ENCODE results near the gene C1QTNF8.
A peak's percentile ranks its signal among the peaks of the same experiment; 100 is the strongest.

The C1QTNF8 gene

DNA sequence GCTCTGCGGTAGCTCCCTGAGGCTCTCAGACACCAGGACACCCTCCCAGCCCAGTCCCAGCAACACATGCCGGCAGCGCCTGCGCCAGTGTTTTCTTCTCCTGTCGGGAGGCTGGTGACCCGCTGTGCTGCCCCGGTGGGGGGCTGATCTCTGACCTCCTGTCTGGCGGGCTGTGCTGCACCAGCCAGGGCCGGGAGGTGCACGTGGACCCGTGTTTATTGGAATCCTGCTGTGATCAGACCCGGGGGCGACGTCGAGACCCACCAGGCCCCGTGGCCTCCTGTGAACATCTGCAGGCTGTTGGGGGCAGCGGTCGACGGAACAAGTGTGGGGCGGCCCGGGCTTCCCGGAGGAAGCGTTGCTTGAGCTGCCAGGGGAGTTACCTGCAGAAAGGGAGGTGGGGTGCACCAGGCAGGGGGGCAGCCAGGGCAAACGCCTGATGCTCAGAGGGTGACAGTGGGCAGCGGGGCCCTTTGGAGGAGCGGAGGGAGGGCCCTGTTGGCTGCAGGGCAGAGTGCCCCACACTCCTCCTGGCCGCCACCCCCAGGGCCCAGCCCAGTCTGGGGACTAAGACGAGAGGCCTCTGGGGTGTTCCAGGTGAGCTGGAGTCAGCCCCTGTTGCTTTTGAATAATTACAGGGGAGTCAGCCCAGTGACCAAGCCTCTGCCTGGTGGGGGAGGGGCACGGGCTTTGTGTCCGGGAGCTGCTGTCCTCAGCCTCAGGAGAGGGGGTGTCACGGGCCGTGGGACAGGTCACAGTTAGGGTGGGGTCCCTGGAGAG, 25.8 kb downstream of the C1QTNF8 start:
- Mint-ChIP-seq H3K4me1 (no peaks in the 10 kb centered on the region), H3K4me3 (no peak overlapping the region), H3K27me3 (peaks cover 7% of the 10 kb centered on the region), H3K9me3 (no peaks in the 10 kb centered on the region), H3K36me3 (no peaks in the 10 kb centered on the region), H3K27ac (no peak overlapping the region)

DNA sequence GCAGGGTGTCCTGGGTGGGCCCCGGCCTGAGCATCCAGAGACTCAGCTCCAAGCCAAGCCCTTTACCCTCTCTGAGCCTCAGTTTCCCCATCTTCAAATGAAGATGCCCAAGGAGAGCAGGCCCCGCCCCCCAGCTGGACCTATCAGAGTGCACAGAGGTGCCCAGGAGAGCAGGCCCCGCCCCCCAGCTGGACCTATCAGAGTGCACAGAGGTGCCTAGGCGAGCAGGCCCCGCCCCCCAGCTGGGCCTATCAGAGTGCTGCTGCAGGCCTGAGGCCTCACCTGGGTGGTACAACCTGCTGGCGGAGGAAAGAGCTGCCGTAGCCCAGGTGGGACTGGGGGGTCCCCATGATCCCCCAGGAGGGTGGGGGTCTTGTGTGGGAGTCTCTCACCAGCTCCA, 26.9 kb downstream of the C1QTNF8 start:
- H3K9me3 Mint-ChIP-seq, result no peaks in the 10 kb centered on the region
- no peak overlapping the region for H3K27ac Mint-ChIP-seq
- H3K36me3 Mint-ChIP-seq, result no peaks in the 10 kb centered on the region
- no peaks in the 10 kb centered on the region for H3K4me1 Mint-ChIP-seq
- H3K4me3 Mint-ChIP-seq, result no peak overlapping the region
- peaks cover 12% of the 10 kb centered on the region for H3K27me3 Mint-ChIP-seq

DNA sequence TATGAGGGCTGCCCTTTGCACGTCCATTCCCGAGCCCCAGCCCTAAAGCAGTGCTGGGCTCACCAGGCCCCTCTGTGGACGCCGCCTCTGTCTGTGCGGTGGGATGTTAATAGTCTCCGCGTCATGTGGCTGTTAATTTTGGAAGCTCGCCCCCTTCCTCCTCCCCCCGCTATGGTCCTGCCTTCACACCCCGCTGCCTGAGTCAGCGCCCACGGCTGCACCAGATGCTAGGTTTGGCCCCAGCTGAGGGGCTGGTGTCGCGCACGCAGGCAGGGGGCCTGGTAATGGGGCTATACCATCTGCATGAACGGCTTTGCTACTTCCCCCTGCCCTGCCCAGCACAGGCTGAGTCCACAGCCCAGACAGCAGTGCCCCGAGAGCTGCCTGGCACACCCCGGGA, 27.6 kb downstream of the C1QTNF8 start:
- no peaks in the 10 kb centered on the region for H3K4me1 Mint-ChIP-seq
- H3K9me3 Mint-ChIP-seq, result no peaks in the 10 kb centered on the region
- H3K4me3 Mint-ChIP-seq, result no peak overlapping the region
- no peak overlapping the region for H3K27ac Mint-ChIP-seq
- H3K36me3 Mint-ChIP-seq, result no peaks in the 10 kb centered on the region
- peaks cover 14% of the 10 kb centered on the region for H3K27me3 Mint-ChIP-seq

DNA sequence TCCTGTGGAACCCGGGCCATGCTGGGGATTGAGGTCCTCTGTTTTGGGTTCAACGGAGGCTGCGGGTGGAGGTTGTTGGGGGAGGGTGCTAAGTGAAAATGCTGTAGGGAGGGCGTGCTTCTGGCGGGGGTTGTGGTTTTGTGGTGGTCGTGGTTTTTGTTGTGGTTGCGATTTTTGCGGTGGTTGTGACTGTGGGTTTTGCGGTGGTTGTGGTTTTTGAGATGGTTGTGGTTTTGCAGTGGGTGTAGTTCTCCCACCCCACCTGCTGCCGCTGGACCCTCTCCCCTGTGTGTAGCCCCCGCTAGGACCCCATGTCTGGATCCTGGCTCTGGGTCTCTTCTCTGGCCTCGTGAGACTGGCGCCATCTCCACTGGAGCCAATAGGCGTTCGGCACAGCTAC, 28.4 kb downstream of the C1QTNF8 start:
- Mint-ChIP-seq H3K9me3 (no peaks in the 10 kb centered on the region), H3K36me3 (no peaks in the 10 kb centered on the region), H3K4me1 (no peaks in the 10 kb centered on the region), H3K27ac (peak overlapping the region; percentile 89), H3K27me3 (peaks cover 14% of the 10 kb centered on the region), H3K4me3 (no peak overlapping the region)

DNA sequence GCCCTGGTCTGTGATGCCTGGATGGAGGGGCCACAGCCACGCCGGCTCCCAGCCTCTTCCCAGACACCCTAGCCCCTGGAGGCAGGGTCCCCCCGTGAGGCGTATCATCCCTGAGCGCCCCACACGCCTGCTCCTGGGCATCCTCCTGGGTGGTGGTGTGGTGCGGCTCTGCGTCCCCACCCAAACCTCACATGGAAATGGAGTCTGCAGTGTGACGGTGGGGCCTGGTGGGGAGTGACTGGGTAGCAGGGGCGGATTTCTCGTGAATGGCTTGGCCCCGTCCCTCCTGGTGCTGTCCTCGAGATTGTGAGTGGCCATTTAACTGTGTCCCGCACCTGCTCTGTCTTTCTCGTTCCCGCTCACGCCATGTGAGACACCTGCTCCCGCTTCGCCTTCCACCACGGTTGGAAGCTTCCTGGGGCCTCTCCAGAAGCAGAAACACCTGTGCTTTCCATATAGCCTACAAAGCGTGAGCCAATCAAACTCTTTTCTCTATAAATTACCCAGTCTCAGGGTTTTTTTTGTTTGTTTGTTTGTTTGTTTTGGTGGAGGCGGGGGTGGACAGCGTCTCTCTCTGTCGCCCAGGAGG, 29.4 kb downstream of the C1QTNF8 start:
- H3K27me3 Mint-ChIP-seq, result peaks cover 12% of the 10 kb centered on the region
- no peaks in the 10 kb centered on the region for H3K36me3 Mint-ChIP-seq
- H3K27ac Mint-ChIP-seq, result no peak overlapping the region
- no peak overlapping the region for H3K4me3 Mint-ChIP-seq
- H3K4me1 Mint-ChIP-seq, result no peaks in the 10 kb centered on the region
- H3K9me3 Mint-ChIP-seq, result no peaks in the 10 kb centered on the region

DNA sequence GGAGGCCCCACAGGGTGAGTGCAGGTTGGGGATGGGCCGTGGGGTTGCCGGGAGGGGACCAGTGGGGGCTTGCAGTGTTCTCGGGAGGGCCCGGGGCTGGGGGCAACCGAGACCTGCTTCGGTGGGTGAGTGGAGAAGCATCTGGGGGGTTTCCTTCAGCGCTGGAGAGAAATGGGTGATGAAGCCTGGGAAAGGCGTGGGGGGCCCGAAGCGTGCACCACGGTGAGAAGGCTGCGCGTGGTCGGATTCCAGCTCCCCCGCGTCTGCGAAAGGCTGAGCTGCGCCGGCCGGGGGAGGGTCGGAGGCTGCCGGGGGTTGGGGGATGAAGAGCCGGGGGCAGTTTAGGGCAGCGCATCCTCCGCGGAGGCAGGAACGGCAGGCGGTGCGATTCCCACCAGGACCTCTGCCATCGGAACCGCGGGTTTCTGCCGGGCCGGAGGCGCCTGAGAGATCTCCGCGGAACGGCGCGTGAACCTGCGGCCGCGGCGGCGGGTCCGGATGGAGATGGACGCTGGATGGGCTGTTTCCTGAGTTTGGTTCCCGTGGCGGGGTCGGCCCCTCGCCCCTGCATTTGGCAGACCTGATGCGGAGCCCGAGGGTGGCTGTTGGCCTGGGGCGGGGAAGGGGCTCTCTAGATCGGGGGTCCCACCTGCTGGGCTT, 30.4 kb downstream of the C1QTNF8 start:
- H3K27me3 Mint-ChIP-seq, result peaks cover 11% of the 10 kb centered on the region

DNA sequence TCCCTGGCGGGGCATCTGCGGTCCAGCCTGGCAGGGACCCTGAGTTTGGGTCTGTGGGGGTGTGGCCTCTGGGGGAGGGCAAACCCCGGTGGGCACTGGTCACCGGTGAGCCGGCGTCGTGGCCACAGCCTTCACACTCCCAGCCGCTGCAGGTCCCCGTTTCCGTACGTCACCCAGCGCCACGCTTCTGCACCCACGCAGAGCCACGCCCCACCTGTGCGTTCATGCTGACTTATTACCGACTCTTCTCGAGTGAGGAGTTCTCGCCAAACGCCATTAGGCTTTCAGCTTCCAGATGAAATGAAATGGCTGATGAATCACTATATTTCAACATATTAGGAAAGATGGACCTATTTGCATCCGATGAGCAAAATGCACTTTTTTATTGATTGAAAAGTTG, 32.3 kb downstream of the C1QTNF8 start:
- no peaks in the 10 kb centered on the region for H3K4me1 Mint-ChIP-seq
- no peak overlapping the region for H3K27ac Mint-ChIP-seq
- H3K27me3 Mint-ChIP-seq, result peaks cover 13% of the 10 kb centered on the region
- no peaks in the 10 kb centered on the region for H3K9me3 Mint-ChIP-seq
- peaks cover 3% of the 10 kb centered on the region for H3K36me3 Mint-ChIP-seq
- no peak overlapping the region for H3K4me3 Mint-ChIP-seq

More for the DNA sequence above, 30.4 kb downstream of the C1QTNF8 start:
- no peaks in the 10 kb centered on the region for H3K4me1 Mint-ChIP-seq
- H3K9me3 Mint-ChIP-seq, result no peaks in the 10 kb centered on the region
- no peak overlapping the region for H3K27ac Mint-ChIP-seq
- H3K36me3 Mint-ChIP-seq, result no peaks in the 10 kb centered on the region
- H3K4me3 Mint-ChIP-seq, result no peak overlapping the region

DNA sequence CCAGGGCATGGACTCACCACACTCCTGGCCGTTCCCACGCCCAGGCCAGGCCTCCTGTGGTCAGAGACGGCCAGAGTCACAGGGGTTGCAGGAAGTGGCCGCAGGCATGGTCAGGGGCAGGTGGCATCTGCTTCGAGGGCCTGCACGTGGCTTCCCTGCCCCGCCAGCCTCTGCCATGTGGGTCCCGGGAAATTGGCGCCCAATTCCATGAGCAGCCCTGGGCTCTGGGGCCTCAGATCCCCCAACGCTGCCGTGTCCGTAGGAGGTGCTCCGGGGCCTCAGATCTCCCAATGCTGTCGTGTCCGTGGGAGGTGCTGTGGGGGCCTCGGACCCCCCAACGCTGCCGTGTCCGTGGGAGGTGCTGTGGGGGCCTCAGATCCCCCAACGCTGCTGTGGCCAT, 33.1 kb downstream of the C1QTNF8 start:
- H3K4me3 Mint-ChIP-seq, result no peak overlapping the region
- peaks cover 3% of the 10 kb centered on the region for H3K36me3 Mint-ChIP-seq
- H3K4me1 Mint-ChIP-seq, result no peaks in the 10 kb centered on the region
- H3K9me3 Mint-ChIP-seq, result no peaks in the 10 kb centered on the region
- peaks cover 13% of the 10 kb centered on the region for H3K27me3 Mint-ChIP-seq
- no peak overlapping the region for H3K27ac Mint-ChIP-seq

DNA sequence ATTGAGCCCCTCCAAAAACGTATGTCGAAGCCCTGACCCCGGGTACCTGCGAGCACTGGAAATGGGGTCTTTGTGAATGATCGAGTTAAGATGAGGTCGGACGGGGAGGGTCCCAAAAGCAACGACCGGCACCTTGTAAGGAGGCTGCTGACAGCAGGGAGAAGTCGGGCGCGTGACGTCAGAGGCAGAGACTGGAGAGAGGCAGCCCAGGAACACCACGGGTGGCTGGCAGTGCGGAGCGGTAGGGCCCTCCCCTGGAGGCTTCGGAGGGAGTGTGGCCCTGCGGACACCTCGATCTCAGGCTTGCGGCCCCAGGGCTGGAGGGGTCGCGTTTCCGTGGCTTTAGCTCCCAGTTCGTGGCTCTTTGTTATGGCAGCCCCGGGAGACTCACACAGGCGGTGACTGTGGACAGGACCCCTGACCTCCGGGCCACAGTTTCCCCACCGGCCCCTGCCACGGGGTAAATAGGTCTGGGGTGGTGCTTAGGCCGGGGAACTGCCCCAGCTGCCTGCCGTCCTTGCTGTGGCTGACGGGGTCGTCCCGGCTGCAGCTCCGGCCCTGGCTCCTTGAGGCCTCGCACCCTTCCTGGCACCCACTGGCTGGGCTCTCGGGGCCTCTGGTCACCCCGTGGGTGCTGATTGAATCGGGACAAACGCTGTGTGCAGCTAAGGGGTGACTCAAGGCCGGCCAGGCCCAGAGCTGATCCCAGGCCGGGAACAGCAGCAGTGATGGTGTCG, 34.1 kb downstream of the C1QTNF8 start:
- Mint-ChIP-seq H3K4me3 (no peak overlapping the region), H3K27me3 (peaks cover 11% of the 10 kb centered on the region), H3K4me1 (no peaks in the 10 kb centered on the region), H3K27ac (no peak overlapping the region), H3K9me3 (no peaks in the 10 kb centered on the region), H3K36me3 (peaks cover 3% of the 10 kb centered on the region)

DNA sequence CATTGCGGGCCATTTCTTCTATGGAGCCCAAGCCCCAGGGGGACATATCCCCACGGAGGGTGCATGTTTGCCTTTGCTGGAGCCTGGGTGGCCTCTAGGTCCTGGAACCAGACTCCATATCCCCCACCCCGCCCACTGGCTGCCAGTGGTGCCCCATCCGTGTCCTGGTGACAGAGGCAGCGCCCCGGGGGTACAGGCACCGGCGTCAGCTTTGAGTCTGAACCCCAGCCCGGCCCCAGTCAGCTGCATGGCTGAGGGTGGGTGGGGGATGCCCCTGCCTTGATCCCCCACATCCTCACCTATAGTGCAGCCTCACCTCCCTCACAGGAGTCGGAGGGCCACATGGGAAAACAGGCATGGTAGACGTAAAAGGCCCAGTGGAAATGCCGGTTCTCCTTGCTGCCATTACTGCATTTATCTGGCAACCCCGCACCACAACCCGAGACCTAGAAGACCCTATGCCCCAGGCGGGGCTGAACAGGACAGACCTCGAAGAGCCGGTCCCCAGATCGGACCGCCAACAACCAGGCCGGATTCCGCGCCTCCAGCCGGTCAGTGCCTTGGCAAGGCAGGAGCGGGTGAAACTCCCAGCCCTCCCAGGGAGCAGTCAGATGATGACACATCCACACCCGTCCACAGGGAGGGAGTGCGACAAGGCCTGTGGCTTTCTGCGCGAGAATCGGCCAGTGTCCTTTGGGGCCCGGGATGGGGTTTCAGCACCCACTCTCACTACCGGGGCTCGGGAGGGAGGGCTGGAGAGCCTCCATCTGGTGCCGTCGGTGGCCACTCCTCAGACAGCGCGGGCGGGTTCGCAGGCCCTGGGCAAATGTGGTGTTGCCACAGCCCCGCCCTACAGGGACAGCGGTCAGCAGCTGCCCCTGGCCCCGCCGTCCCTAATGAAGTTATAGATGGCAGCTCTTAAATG, 35.4 kb downstream of the C1QTNF8 start:
- Mint-ChIP-seq H3K9me3 (no peaks in the 10 kb centered on the region), H3K4me1 (no peaks in the 10 kb centered on the region), H3K27ac (no peak overlapping the region), H3K4me3 (no peak overlapping the region), H3K27me3 (peaks cover 10% of the 10 kb centered on the region), H3K36me3 (peaks cover 3% of the 10 kb centered on the region)

DNA sequence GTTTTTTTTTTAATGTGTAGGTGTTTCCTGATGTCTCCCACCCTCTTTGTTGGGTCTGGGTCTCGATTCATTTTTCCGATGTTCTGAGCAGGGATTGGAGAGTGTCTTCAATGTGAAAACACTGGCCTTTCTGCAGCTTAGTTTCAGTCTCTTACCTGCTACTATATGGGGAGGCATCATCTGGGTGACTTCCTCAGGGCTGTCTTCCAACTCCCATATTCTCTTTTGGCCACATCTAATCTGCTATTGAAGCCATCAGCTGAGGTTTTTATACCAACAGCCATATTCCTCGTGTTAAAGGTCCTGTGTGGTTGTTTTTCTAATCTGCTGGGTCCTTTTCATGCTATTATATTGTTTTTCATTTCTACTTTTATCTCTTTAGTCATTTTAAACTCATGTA, 36.7 kb downstream of the C1QTNF8 start:
- no peak overlapping the region for H3K27ac Mint-ChIP-seq
- no peaks in the 10 kb centered on the region for H3K4me1 Mint-ChIP-seq
- no peak overlapping the region for H3K4me3 Mint-ChIP-seq
- H3K27me3 Mint-ChIP-seq, result peaks cover 5% of the 10 kb centered on the region
- peaks cover 3% of the 10 kb centered on the region for H3K36me3 Mint-ChIP-seq
- H3K9me3 Mint-ChIP-seq, result no peaks in the 10 kb centered on the region

DNA sequence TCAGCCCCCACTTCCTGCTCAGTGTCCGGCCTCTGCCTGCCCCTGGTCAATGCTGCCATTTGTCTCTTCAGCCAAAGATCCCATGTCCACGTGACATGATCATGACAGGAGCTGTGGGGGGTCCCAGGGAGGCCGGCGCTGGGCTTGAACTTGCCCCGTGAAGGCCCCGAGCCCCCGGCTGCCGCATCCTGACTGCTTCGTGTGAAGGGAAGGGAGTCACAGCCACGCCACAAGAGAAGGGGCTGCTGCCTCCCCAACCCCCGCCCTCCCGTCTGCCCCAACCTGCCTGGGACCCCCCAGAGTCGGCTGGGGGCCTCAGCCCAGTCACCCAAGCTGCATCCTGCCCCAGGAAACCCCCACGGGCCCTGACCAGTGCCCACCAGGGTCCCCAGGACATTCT, 37.8 kb downstream of the C1QTNF8 start:
- Mint-ChIP-seq H3K27ac (no peak overlapping the region), H3K36me3 (peaks cover 3% of the 10 kb centered on the region), H3K27me3 (peaks cover 3% of the 10 kb centered on the region), H3K9me3 (no peaks in the 10 kb centered on the region), H3K4me3 (no peak overlapping the region), H3K4me1 (no peaks in the 10 kb centered on the region)

DNA sequence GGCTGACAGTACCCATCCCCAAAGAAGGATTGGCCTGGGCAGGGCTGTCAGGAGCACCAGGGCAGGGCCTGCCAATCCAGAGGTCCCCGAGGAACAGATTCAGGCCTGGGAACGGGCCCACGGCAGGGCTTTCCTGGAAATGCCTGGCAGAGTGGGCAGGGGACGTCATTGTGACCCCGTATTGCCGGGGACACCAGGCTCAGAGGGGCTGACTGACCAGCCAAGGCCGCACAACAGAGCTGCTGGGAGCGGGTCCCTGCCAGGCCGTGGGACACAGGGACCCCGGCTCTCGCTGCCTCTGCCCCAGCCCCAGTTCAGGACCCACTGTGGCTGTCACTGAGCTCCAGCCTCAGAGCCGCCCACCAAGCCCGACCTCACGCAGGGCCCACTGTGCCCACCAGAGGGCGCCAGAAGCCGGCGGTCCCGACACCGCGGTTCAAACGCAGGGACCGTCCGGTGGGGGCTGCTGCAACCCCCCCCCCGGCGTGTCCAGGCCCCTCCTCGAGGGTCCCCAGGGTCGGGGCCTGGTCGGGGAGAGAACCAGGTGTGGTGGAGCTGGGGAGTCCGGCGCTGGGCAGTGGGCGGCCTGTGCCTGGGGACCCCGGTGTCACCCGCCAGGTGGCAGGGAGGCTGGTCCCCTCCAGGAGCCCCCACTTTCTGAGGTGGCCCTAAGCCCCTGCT, 38.7 kb downstream of the C1QTNF8 start:
- Mint-ChIP-seq H3K4me3 (no peak overlapping the region), H3K9me3 (no peaks in the 10 kb centered on the region), H3K27ac (no peak overlapping the region), H3K36me3 (peaks cover 3% of the 10 kb centered on the region), H3K27me3 (peaks cover 3% of the 10 kb centered on the region), H3K4me1 (no peaks in the 10 kb centered on the region)

DNA sequence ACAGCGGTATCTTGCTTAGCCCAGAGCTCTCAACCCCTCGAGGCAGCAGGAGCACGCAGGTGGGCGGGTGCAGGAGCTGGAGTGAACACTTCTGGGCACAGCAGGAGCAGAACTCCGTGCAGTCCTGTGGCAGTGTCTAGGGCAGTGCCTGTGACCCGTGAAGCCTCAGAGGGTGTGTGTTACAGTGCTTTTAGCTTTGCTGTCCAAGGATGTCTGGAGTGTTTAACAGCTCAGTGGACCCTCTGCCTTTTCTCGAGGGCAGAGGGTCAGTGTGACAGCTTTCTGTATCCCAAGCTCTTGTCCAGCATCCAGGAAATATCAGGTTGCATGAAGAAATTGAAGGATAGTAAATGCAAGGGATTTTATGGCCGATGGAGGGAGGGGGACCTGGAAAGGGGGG, 39.8 kb downstream of the C1QTNF8 start:
- no peak overlapping the region for H3K27ac Mint-ChIP-seq
- H3K4me3 Mint-ChIP-seq, result no peak overlapping the region
- peaks cover 2% of the 10 kb centered on the region for H3K27me3 Mint-ChIP-seq
- no peaks in the 10 kb centered on the region for H3K4me1 Mint-ChIP-seq
- H3K36me3 Mint-ChIP-seq, result peaks cover 3% of the 10 kb centered on the region
- H3K9me3 Mint-ChIP-seq, result no peaks in the 10 kb centered on the region
